HG03342 (cell line): ENCODE measurements around the gene ENKD1.

Experiments used
- ATAC-seq: cut with Tn5 transposase; IDR thresholded peaks from one replicate; pipeline ENCODE4 v1.9.1; 2021; ENCODE audit warnings: mild to moderate bottlenecking, moderate library complexity; ENCODE audit not compliant: unreplicated experiment

The ENKD1 gene

DNA sequence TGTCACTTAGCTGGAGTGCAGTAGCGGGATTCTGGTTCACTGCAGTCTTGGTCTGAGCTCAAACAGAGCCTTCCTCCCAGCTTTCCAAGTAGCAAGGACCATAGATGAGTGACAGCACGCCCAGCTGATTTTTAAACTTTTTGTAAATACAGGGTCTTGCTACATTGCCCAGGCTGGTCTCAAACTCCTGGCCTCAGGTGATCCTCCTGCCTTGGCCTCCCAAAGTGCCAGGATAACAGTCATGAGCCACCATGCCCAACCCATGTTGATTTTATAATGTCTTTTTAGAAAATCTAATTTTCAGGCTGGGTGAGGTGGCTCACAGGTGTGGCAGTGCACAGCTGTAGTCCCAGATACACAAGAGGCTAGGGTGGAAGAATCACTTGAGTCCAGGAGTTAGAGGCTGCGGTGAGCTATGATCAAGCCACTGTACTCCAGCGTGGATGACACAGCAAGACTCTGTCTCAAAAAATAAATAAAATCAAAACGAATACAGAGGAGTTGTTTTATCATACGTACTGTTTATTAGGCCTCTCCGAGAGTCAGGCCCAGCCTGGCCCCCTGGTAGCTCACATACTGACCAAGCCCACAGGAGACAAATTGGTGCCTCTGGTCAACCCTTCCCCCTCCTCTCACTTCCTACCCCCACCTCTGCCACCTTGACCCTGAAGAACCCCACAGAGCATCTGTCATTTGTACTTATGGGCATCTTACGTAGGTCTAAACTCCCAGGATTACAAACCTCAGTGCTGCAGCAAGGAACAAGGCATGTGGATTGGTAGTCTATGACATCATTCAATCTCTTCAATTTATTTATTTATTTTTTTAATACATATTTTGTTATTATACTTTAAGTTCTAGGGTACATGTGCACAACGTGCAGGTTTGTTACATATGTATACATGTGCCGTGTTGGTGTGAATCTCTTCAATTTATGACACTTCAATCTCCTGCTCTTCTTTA is 13.7 kb upstream of the ENKD1 start:
- ATAC-seq, result no peak

DNA sequence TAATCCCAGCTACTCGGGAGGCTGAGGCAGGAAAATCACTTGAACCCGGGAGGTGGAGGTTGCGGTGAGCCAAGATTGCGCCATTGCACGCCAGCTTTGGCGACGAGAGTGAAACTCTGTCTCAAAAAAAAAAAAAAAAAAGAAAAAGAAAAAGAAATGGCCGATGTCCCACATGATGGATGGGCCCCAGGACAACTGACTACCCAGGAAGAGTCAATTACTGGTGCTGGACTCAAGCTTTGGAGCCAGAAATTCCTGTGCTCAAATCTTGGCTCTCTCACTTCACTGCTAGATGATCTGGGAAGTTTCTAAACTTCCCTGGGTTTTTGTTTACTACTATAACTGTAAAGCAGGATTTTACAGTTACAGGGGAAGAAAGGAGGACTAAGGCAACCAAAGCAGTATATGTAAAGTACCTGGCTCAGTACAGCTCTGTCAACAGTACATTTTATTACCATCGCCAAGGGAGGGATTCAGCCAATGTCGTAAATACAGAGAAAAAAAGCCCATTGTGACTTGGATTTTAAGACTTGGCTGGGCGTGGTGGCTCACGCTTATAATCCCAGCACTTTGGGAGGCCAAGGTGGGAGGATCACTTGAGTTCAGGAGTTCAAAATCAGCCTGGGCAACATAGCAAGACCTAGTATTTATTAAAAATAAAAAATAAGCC is 11.9 kb upstream of the ENKD1 start:
- no peak for ATAC-seq

DNA sequence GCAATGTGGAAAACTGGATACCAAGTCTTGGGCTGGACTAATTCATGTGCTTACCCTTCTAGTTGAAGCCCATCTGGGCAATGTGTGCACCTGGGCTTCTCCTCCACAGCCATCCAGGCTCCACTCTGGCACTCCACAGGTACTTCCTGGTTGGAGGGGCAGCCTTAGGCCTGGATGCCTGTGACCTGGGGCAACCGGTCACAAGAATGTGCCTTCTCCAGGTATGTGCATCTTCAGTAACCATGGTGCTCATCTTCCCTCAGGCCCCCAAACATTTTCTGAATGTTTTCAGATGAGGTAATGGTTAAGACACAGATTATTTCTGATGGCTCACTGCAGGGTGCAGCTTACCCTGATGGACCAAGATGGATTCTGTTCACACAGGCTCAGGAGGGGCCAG is 11.2 kb upstream of the ENKD1 start:
- no peak for ATAC-seq

DNA sequence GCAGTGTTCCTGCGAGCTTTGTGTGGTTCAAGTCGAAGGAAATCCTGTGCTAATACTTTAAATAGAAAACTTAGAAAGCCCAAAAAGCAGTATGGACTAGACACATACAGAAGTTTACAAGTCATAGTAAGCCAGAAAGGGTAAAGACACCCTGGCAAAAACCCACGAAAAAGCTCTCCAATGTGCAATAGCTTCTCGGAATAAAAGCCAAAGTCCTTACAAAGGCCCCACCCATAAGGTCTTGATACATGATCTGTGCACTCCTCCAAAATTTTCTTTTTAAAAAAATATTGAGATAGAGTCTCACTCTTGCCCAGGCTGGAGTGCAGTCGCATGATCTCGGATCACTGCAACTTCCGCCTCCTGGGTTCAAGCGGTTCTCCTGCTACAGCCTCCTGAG is 10.4 kb upstream of the ENKD1 start:
- no peak for ATAC-seq

DNA sequence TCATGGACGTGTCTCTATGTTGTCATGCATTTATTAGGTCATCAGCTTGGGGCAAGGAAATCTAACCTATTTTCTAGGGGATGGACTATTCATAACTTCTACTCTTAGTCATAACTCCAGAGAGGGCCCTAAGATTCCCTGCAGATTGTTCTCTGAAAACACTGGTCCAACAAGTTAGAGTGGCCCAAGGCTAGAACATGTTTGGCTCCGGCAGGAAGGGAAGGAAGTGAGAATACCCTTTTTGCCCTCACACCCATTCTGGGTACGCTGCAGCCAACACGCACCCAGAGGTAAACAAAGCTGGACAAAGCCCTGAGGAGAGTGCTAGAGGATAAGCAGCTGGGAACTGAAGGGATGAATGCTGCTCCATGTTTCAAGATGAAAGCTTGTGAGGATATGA is 10.0 kb upstream of the ENKD1 start:
- ATAC-seq, result no peak

DNA sequence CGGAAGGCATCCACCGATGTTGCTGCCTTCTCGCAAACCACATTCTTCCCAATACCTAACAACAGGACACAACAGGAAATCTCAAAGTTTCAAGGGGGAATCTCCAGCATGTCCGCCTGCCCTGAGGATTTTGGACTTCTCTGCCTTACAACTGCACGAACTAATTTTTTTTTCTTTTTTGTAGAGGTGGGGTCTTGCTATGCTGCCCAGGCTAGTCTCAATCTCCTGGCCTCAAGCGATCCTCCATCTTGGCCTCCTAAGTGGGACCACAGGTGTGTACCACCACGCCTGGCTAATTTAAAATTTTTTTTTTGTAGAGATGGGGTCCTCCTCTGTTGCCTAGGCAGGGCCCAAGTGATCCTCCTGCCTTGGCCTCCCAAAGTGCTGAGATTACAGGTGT is 9.4 kb upstream of the ENKD1 start:
- ATAC-seq, result no peak

DNA sequence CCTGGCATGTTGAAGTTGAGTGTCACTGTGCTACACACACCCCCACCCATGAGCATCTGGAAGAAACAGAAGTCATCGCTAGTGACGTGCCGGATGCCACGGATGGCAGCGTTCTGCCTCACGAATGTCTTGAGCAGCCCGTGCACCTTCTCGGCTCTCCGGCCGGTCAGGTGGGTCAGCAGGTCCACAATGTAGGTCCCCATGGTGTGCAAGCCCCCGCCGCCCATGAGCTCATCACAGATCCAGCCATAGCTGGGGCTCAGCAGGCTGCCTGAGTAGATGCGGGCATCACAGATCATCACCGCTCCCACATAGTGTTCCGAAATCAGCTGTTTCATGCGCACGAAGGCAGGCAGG is 9.0 kb upstream of the ENKD1 start:
- ATAC-seq, result no peak

DNA sequence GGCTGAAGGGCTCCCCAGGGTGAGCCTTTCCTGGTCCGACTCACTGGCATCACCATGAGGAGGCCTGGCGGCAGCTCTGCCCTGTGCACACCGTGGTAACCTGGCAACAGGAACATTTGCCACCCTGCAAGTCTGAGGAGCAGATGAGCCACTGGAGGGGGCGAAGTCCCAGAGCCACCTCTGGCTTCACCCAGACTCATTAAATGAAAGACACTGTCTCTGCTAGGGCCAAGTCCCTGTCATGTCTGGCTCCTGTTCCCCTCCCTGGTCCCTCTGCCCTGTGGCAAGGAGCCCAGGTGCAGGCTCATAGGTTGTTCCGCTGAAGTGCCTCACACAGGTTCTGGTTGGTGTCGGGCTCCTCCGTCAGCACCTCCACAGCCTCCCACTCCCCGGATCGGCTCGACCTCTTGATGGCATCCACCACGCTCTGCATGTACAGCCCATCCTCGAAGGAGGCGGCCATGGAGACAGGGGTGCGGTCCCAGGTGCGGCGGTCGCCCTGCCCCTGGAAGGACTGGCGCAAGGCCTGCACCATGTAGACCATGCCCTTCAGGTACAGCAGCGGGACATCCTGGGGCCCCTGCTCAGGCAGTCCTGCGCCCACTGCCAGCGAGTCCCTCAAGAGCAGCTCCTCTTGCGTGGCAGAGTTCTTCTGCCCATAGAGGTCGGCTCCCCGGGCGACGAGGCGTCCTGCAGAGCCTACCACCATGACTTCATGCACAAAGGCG is 8.5 kb upstream of the ENKD1 start:
- ATAC-seq, result no peak

GRCh38 chr16:67673712-67674580 is 7.4 kb upstream of the ENKD1 start:
- no peak for ATAC-seq

DNA sequence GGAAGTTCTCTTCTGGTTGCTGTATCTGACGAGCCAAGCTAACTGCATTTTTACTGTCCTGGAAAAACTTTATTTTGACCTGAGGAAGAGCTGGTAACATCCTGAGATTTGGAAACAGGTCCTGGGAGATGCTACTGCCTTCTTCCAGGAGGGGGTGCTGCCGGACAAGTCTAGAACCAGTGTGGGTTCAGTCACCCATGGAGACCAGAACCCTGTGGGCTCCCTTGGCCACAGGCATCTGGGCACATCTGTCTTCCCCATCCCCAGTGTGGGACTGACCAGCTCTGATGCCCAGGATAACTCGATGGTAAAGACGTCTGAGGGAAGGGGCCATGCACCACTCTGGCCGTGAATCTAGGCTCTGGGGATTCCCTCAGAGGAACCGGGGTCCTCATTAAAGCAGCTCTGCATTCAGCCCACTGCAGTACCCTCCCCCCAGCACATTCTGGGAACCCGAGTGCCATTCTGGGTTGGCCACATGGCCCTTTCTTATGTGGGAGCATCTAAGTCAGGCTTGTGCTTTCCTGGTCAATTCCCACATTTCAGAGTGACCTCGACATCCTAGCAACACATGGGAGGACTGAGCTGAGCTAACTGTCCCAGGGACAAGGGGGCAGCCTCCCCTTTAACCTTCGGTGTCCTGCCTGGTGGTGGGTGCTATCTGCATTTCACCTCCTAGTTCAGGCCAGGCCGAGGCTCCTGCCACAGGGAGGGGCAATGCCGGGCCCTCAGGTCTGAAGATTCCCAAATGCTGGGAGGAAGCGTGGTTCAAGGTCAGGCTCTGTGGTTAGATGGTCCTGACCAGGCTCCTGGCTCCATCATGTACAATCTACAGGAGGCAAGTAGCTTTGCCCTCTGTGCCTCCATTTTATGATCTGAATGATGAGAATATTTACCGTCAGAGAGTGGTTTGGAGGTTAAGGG is 6.5 kb upstream of the ENKD1 start:
- no peak for ATAC-seq

DNA sequence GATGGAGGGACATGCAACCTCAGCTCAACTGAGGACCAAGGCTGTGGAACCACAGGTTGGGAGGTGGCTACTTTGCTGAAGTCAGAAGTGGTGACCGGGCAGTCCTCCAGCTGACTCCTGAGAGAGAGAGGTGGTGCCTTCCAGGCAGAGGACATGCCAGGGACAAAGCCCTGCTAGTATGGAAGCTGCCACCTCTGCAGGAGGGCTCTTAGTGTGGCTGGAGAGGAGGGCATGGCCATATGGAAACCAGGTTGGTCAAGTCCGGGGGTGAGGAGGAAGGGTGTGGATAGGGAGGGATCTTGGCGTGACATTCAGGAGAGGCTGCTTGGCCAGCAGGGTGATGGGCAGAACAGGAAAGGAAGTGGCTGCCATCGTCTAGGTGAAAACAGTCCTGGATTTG is 5.8 kb upstream of the ENKD1 start:
- ATAC-seq, result no peak

- no peak for ATAC-seq
Observed at GRCh38 chr16:67669499-67670101, 3.0 kb upstream of the ENKD1 start.

DNA sequence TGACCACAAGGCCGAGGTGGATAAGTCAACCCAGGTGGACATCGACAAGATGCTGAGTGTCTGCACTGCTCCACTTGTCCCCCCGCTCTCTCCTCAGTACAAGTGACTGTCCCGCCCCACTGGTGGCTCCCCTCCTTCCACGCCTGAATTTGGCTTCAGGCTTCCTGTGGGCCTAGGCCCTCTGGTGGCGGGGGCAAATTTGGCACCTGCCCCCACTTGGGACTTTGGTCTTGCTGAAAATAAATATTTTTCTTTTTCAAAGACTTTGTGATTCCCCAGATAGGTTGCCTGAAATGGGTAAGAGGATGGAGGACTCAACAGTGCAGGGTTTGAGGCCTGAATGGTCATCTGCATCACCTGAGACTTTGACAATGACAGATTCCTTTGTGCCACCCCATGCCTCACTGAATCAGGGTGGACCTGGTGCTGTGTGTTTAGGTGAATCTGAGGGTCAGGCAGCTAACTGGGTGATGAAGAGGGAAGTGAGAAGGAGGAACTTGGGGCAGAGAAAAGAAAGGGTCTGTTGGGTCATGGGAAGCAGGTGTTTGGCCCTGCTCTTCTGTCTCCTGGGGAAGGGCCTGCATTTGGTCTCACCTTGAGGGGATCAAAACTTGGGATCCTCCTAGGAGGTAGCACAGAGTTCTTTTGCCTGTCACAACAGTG is 2.1 kb upstream of the ENKD1 start:
- no peak for ATAC-seq

GRCh38 chr16:67667817-67668494 is 1.4 kb upstream of the ENKD1 start:
- ATAC-seq, result peak; percentile 61

GRCh38 chr16:67667453-67667816 is 885 bp upstream of the ENKD1 start:
- ATAC-seq, result no peak

- ATAC-seq, result no peak
Observed at GRCh38 chr16:67666032-67666551, 458 bp downstream of the ENKD1 start.

GRCh38 chr16:67665598-67665997 is 952 bp downstream of the ENKD1 start:
- no peak for ATAC-seq

- no peak for ATAC-seq
Observed at GRCh38 chr16:67664871-67665270, 1.7 kb downstream of the ENKD1 start.
